ENCODE results near the gene TTC28.
"Not testable (repeated sequence)": the region's sequence is repeated elsewhere in the genome, so short reads cannot be mapped to it uniquely, and the experiment has no call there.

Gene TTC28

GRCh38 chr22:28222052-28222451 is 457.6 kb downstream of the TTC28 start:
- no peak overlapping the region for H3K27ac ChIP-seq
- no peak for DNase-seq (ENCODE audit: low read depth, low spot score)

- H3K27ac ChIP-seq, result no peak overlapping the region
- DNase-seq (ENCODE audit: low read depth, low spot score), result no peak
These were observed 458.8 kb downstream of the TTC28 start for GRCh38 chr22:28220626-28221363.

- no peak for DNase-seq (ENCODE audit: low read depth, low spot score)
- no peak overlapping the region for H3K27ac ChIP-seq
These were observed 462.4 kb downstream of the TTC28 start for GRCh38 chr22:28217277-28217676.

GRCh38 chr22:28214750-28215149 is 464.9 kb downstream of the TTC28 start:
- not testable (repeated sequence) for H3K27ac ChIP-seq; DNase-seq (ENCODE audit: low read depth, low spot score)

GRCh38 chr22:28209457-28209856 is 470.2 kb downstream of the TTC28 start:
- DNase-seq (ENCODE audit: low read depth, low spot score), result not testable (repeated sequence)

GRCh38 chr22:28208787-28209186 is 470.9 kb downstream of the TTC28 start:
- H3K27ac ChIP-seq, result no peak overlapping the region
- no peak for DNase-seq (ENCODE audit: low read depth, low spot score)

More at GRCh38 chr22:28209457-28209856, 470.2 kb downstream of the TTC28 start:
- H3K27ac ChIP-seq, result not testable (repeated sequence)

- no peak for DNase-seq (ENCODE audit: low read depth, low spot score)
- peak overlapping the region; percentile 32 for H3K27ac ChIP-seq
These were observed 471.6 kb downstream of the TTC28 start for GRCh38 chr22:28208036-28208435.

GRCh38 chr22:28207281-28208030 is 472.2 kb downstream of the TTC28 start:
- peak overlapping the region; percentile 32 for H3K27ac ChIP-seq
- no peak for DNase-seq (ENCODE audit: low read depth, low spot score)

GRCh38 chr22:28205926-28206325 is 473.7 kb downstream of the TTC28 start:
- DNase-seq (ENCODE audit: low read depth, low spot score), result no peak
- no peak overlapping the region for H3K27ac ChIP-seq

GRCh38 chr22:28204382-28204781 is 475.3 kb downstream of the TTC28 start:
- H3K27ac ChIP-seq, result no peak overlapping the region
- no peak for DNase-seq (ENCODE audit: low read depth, low spot score)

GRCh38 chr22:28203286-28203685 is 476.4 kb downstream of the TTC28 start:
- no peak for DNase-seq (ENCODE audit: low read depth, low spot score)
- H3K27ac ChIP-seq, result no peak overlapping the region

GRCh38 chr22:28198692-28199091 is 480.9 kb downstream of the TTC28 start:
- peak; percentile 50 for DNase-seq (ENCODE audit: low read depth, low spot score)

GRCh38 chr22:28191571-28191970 is 488.1 kb downstream of the TTC28 start:
- DNase-seq (ENCODE audit: low read depth, low spot score), result not testable (repeated sequence)

More at GRCh38 chr22:28198692-28199091, 480.9 kb downstream of the TTC28 start:
- H3K27ac ChIP-seq, result no peak overlapping the region

GRCh38 chr22:28188178-28188879 is 491.3 kb downstream of the TTC28 start:
- no peak for DNase-seq (ENCODE audit: low read depth, low spot score)

More at GRCh38 chr22:28191571-28191970, 488.1 kb downstream of the TTC28 start:
- H3K27ac ChIP-seq, result not testable (repeated sequence)

GRCh38 chr22:28187612-28188011 is 492.0 kb downstream of the TTC28 start:
- no peak overlapping the region for H3K27ac ChIP-seq
- no peak for DNase-seq (ENCODE audit: low read depth, low spot score)

More at GRCh38 chr22:28188178-28188879, 491.3 kb downstream of the TTC28 start:
- no peak overlapping the region for H3K27ac ChIP-seq

- no peak overlapping the region for H3K27ac ChIP-seq
- DNase-seq (ENCODE audit: low read depth, low spot score), result no peak
These were observed 493.0 kb downstream of the TTC28 start for GRCh38 chr22:28186641-28187040.

GRCh38 chr22:28185130-28185529 is 494.5 kb downstream of the TTC28 start:
- no peak overlapping the region for H3K27ac ChIP-seq
- DNase-seq (ENCODE audit: low read depth, low spot score), result no peak

GRCh38 chr22:28183078-28183860 is 496.4 kb downstream of the TTC28 start:
- no peak overlapping the region for H3K27ac ChIP-seq
- DNase-seq (ENCODE audit: low read depth, low spot score), result no peak

GRCh38 chr22:28180804-28181731 is 498.6 kb downstream of the TTC28 start:
- no peak for DNase-seq (ENCODE audit: low read depth, low spot score)
- no peak overlapping the region for H3K27ac ChIP-seq
